Limb (tissue), 2 donors: ENCODE results near the gene PPM1B.
"Not testable (repeated sequence)": the region's sequence is repeated elsewhere in the genome, so short reads cannot be mapped to it uniquely, and the experiment has no call there.

ENCODE experiments used
- DNase-seq, 2 donors: peaks; one replicate each; pipeline ENCODE4 v3.0.0-alpha.2; 2016; ENCODE audit errors: extremely low spot score in 2 of 2

PPM1B gene

DNA sequence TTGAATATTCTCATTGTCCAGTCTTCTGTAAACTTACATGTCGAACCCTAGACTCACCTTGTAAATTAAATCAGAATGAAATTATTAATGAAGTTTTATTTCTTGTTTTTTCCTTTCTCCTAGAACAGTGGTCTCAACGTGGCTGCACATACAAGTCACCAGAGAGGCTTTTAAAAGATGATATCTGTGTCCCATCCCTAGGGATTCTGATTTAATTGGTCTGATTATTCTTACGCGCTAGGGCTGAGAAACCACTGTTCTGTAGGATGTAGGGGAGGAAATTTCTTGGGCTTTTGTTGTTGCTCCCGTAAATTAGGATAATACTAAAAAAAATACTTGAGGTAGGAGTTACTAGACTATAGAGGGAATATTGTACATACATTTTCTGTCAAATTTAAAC is 32.1 kb downstream of the PPM1B start:
- DNase-seq, result no peak

DNA sequence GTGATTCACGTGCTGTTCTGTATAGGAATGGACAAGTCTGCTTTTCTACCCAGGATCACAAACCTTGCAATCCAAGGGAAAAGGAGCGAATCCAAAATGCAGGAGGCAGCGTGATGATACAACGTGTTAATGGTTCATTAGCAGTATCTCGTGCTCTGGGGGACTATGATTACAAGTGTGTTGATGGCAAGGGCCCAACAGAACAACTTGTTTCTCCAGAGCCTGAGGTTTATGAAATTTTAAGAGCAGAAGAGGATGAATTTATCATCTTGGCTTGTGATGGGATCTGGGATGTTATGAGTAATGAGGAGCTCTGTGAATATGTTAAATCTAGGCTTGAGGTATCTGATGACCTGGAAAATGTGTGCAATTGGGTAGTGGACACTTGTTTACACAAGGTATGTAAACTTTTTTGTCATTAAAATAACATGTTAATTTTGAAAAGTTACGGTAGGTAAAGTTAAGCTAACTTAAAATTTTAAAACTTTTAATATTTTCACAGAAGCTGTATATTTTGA is 33.0 kb downstream of the PPM1B start:
- no peak for DNase-seq

DNA sequence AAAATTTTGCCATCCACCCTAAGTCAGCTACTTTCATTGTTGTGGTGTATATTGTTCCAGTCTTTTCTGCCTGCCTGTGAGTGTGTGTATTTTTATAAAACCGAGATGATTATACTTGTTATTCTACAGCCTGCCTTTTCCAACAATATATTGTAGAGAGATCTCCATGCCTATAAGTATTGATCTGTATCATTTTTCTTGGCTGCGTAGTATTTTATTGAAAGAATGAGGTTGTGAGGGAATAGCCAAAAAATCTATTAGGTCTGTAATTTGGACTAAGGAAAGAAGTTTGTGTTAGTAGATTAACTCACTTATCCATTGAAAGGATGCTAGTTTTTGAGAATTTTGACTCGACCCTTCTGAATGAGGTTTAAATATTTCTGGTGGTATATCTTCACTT is 34.9 kb downstream of the PPM1B start:
- no peak for DNase-seq

DNA sequence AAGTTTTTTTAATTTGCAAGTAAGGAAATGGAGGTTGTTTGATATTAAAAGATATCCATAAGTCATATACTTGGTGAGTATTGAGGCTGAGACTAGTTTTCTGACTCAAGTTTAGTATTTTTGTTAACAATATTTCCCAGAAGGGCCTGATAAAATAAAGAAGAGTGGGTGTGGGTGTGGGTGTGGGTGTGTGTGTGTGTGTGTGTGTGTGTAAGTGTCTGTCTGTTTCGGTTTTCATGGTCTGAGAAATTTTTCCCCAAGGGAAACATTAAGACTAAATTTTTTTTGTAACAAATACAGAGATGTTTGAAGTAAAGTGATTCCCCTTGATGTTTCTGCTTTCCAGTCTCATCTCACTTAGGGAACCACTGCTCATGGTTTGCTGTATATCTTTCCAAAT is 36.5 kb downstream of the PPM1B start:
- no peak for DNase-seq

DNA sequence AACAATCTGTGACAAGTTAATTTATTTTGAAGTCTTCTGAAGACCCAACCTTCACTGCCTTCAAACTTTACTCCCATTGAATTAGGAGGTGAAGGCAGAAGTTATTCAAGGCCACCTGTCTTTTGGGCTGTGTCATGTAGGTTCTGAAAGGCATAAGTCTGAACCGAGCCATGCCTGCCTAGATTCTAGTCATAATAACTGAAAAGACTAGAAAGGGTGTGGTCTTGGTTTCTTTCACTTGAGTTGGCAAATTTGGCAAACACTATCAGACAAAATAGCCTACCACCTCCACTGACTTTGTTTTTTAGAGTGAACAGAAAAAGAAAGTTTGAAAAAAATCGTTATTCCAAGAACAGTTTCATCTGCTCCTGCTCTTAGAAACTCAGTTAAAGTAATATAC is 38.4 kb downstream of the PPM1B start:
- no peak for DNase-seq

DNA sequence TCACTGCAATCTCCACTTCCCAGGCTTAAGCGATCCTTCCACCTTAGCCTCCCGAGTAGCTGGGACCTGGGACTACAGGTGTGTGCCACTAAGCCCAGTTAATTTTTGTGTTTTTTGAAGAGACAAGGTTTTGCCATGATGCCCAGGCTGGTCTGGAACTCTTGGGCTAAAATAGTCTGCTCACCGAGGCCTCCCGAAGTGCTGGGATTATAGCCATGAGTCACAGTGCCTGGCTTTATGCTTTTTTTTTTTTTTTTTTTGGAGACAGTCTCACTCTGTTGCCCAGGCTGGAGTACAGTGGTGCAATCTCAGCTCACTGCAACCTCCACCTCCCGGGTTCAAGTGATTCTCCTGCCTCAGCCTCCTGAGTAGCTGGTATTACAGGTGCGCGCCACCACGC is 39.0 kb downstream of the PPM1B start:
- DNase-seq, result not testable (repeated sequence)

DNA sequence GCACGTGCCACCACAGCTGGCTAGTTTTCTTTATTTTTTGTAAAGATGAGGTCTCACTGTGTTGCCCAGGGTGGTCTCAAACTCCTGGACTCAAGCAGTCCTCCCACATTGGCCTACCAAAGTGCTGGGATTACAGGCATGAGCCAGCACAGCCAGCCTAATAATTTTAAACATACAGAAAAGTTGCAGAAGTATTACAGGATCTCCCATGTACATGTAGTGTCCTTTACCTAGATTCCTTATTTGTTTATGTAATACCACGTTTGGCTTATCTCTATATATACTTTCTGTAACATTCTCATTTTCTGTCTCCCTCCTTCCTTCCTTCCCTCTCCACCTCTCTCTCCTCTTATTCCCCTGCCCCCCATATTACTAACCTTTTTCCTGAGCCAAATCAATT is 41.7 kb downstream of the PPM1B start:
- DNase-seq, result no peak

DNA sequence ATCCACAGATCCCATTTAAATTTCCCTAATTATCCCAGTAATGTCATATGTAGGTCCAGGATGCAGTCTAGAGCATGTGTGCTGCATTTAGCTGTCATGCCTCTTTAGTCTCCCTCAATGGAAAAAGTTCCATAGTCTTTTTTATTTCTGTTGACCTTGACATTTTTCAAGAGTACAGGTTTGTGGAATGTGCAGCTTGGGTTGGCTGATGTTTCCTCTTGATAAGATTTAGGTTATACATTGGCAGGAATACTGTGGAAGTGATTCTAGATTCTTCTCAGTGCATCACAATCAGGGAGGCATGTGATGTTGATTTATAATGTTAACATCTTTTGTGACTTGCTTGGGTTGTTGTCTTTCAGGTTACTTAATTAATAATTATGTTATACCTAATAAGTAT is 42.5 kb downstream of the PPM1B start:
- no peak for DNase-seq

DNA sequence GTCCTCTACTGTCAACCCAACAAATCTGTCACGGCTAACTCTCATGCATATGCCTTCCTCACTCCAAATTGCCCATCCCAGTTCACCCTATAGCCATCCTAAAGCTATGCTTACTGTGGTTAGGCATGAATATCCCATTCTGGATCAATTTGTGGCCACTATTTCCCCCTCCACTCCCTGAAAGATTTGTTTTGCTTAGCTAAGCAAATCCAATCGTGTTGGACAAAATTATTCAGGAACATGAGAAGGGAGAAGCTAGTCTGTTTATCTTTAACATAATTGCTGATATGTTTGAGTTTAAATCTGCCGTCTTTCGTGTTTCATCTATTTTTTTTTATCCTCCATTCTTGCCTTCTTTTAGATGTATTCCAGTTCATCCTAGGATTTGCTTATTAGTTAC is 43.6 kb downstream of the PPM1B start:
- DNase-seq, result no peak

DNA sequence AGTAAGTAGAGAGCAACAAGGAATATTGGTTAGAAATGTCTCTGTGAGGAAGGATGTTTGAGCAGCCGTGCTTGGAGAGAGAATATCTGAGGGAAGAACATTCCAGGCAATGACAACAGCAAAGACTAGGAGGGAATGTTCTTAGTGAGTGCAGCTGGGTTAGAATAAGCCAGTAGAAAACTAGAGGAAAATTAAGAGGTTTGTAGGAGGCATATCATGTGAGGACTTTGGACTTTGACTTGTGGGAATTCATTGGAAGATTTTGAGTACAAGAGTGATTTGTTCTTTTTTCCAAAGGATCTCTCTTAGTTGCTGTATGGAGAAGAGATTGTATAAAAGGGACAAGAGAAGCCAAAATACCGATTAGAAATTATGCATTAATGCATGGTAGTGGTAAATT is 47.2 kb downstream of the PPM1B start:
- no peak for DNase-seq

DNA sequence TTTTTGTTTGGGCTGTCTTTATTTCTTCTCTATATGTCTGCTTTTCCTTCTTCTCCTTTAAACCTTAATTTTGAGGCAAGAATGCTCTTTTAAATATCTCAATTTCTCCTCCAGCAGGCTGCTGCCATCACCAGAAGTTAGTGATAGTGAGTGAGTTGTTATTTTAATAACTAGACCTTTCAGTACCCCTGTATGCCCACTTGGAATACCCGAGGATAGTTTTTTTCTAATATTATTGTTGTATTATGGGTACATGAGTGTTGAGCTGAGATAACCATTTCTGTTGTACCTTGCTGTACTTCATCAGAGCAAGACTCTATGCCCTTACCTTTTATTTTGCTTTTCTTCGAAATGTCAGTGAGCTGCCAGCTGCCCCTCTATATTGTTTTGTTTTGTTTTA is 50.1 kb downstream of the PPM1B start:
- no peak for DNase-seq

DNA sequence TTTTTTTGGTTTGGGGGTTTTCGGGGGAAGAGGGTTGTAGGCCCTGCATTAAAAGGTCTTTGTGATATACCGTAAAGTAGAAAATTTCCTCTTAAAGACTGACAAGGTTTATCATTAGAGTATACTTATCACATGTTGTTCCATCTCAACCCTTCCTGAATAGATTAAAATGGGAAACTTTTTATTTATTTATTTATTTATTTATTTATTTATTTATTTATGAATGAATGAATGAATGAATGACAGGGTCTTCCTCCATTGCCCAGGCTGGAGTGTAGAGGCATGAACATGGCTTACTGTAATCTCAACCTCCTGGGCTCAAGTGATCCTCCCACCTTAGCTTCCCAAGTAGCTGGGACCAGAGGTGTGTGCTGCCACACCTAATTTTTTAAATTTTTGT is 58.1 kb downstream of the PPM1B start:
- no peak for DNase-seq

DNA sequence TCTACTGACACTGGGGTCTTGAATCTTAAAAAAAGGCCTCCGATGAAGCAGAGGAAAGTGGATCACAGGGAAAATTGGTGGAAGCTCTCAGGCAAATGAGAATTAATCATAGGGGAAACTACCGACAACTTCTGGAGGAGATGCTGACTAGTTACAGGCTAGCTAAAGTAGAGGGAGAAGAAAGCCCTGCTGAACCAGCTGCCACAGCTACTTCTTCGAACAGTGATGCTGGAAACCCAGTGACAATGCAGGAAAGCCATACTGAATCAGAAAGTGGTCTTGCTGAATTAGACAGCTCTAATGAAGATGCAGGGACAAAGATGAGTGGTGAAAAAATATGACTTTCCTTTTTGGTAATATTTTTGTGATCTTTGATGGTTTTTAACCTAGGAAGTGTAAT is 61.7 kb downstream of the PPM1B start:
- no peak for DNase-seq

DNA sequence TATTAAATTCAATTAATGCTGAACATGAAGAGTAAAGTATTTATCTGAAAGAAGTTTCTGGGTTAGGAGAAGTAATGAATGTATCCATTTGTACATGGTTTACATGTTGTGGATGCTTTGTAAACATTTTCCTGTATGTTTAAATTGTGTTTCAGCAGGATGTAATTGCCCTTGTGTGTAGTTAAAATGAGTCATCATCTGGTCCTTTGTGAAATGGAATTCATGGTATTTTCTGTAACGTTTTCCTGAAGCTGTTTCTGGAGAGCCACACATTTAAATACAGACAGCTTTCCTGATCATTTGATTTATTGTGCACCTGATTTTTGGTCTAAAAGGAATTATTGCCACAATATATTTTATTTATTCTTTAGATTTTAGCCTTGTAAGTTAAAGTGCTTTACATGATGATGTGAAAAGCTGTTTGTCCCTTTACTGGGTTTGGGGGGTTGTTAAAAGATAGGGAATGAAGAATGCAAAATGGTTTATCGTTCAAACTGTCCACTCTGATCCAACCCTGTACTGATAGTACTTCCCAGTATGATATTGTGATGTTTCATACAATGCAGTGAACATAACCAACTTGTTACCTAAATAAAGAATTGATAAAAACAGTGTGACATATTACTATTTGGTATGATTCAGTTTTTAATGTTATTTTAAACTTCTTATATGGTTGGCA is 64.9 kb downstream of the PPM1B start:
- no peak for DNase-seq

DNA sequence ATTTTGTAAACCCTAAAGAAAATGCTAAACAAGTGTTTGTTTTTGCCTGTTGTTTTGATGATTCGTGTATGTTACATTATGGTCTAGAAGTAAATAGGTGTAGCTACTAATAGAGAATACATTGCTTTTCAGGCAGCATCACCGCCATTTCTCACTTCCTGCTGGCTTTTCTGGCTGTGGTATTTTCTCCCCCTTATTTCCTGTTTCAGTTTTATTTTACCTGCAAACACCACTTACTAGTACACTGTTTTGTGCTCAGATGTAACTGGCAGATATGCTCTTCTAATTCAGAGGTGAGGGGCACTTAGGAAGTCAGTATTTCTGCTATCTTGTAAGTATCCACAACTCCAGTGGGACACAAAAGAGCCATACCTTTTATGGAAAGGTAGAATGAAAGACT is 68.5 kb downstream of the PPM1B start:
- no peak for DNase-seq

DNA sequence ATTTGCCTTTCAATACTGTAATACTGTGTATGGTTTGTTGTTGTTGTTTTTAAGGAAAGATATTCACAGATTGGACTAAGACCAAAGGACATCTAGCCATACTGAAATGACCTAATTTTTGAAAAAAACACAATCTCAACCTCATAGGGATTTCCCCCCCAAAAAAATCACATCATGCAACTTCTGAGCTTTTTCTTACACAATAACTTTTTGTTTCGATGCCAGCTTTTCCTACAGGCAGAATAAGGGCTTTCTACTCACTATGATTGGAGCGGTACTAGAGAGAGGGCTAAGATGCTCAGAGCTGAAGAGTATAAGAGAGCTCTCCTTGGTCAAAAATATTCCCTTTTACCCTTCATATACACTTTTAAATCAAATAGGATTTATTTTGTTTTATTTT is 74.2 kb downstream of the PPM1B start:
- no peak for DNase-seq

DNA sequence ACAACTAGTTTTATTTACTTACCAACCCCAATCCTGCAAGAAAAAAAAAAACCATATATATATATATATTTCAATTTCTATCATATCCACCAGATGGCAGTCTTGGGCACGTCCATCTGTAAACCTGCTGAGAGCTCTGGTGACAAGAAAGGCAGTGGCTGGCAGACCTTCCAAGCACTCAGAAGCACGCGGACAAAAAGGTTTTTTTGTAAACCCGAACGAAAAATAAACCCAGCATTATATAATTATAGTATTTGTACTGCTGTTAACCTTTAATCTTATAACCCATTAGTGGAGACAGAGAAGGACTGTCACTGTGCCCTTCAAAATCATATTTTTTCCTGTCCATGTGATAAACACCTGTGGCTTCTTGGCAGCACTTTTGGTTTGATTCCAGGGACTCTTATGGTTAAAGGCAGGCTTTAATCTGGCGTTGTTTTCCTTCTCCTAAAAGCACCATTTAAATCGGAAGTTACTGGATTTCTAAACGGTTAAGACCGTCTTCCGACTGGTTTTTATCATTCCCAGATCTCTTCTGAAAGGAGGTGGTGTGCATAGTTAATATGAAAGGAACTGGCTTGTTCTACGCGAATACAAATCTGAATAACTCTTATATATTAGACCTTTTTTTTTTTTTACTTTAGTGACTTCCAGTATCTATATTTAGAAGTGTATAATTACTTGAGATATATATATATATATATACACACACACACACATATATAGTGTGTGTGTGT is 75.6 kb downstream of the PPM1B start:
- peak; percentile 37 to 75 for DNase-seq

DNA sequence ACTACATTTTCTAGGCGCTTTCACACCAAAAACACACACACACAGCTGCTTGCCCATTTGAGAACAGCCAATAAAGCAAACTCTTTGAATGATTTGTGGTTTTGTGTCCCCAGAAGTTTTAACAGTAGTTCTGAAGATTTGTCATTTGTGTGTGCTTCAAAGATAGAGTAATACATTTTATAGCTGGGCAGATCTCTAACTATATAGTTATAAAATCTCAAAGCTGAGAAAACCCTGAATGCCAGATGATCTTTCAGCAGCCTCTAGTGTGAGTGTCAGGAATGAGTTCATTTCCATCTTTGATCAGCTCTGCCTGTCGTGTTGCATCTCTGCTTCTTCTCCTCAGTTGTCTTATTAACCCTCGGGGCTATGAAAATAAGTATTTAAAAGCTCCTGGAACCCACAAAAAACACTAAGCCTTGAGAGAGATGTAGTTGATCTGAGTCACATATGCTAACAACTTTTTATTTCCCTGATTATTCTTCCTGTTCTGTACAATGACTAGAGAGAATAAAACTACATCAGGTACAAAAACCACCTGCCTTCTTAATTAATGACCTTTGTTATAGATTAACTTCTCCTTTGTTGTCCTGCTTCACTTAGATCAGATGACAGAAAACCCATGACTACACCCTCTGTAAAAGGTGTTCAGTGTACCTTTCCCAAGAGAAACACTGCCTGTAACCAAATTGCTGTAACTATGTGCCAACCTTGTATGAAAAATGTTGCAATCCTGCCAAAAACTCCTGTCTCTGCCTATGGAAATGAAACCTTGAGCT is 76.6 kb downstream of the PPM1B start:
- no peak for DNase-seq

DNA sequence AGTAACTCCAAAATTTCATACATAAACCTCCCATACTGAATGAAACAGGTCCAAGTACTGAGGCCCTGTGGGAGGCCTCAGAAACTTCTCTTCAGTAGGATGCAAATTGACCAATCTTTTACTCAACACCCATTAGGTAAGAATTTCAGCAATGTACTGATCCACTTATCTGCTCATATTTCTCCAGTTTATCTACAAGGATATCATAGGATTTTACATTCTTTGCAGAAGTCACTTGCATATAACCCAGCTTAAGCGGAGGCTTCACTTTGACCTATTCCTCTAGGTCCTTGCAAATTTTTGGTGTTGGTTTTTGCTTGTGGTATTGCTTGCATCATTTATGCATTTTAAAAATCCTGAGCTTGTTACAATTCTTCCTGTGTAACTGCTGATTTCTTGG is 77.8 kb downstream of the PPM1B start:
- no peak for DNase-seq

DNA sequence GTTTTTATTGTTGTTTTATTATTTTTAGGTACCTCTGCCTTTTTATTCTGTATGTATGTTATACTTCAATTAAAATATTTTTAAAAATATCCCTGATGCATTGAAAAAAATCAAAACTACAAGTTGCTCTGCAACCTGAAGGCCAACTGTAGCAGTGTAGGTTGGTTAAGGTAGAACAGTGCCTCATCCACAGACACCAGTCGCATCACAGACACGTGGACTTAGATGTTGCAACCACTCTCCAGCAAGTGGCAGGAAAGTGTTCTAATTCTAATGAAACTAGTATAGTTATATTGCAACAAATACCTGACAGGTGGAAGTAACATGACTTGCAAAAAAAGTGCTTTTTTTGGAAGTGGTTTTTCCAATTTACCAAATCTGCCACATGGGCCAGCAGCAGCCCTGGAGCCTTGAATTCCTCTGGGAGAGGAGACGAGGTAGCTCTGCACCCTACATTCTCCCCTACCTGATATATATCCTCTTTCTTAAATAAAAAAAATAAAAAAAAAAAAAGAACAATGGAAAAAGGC is 78.2 kb downstream of the PPM1B start:
- DNase-seq, result no peak

DNA sequence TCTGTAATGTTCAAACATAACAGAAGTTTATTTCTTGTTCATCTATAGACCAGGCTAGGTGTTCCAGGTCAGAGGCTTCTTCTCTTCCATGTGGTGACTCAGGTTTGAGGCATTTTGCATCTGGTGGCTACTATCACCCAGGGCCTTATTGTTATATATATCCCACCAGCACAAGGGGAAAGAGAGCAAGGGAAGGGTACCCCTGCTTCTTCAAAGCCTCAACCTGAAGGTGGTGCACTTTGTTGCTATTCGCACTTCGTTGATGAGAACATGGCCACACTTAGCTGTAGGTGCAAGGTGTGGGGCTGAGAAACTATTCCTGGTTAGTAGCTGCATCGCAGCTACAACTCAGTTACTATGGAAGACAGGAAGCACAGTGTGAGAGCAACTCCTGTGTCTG is 79.2 kb downstream of the PPM1B start:
- DNase-seq, result no peak

DNA sequence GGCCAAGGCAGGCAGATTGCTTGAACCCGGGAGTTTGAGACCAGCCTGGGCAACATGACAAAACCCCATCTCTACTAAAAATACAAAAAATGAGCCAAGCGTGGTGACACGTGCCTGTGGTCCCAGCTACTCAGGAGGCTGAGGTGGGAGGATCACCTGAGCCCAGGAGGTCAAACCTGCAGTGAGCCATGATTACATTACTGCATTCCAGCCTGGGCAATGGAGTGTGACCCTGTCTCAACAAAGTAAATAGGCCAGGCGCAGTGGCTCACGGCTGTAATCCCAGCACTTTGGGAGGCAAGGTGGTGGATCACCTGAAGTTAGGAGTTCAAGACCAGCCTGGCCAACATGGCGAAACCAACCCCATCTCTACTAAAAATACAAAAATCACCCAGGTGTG is 80.6 kb downstream of the PPM1B start:
- DNase-seq, result not testable (repeated sequence)
